Gastroesophageal sphincter (tissue), 3 donors: Measurements from ENCODE around the gene KRTAP10-12.

Source experiments
- CTCF ChIP-seq, 4 experiments: fragments of 200-600 bp in 2 of 4; fragments of 450-650 bp in 2 of 4; sonication (generic) in 1 of 4; IDR thresholded peaks; one replicate each; pipeline ENCODE4 v1.5.1; 2017 to 2019; ENCODE audit warnings: antibody characterized with exemption in 4 of 4, mild to moderate bottlenecking in 2 of 4, moderate library complexity in 2 of 4
- POLR2A ChIP-seq, 2 donors: fragments of 450-650 bp; IDR thresholded peaks; one replicate each; pipeline ENCODE4 v1.6.1; 2017; ENCODE audit warnings: antibody characterized with exemption in 2 of 2, mild to moderate bottlenecking in 2 of 2, moderate library complexity in 1 of 2

GRCh38 chr21:44739316-44739715 lies 42.3 kb downstream of the KRTAP10-12 start:
- TF ChIP-seq CTCF (IDR thresholded peaks at IDR 0.05) (no peak), POLR2A (IDR thresholded peaks at IDR 0.05) (no peak)
